NB4 (cell line): ENCODE measurements around the gene SOD3.

ENCODE experiments used
- CTCF ChIP-seq: IDR thresholded peaks from one replicate; pipeline ENCODE4 v1.5.1; 2012; ENCODE audit warnings: low read depth, low read length
- MAX ChIP-seq: IDR thresholded peaks from 2 replicates; pipeline ENCODE4 v1.6.1; 2011; ENCODE audit warnings: low read depth, low read length
- MYC ChIP-seq: IDR thresholded peaks from 2 replicates; pipeline ENCODE4 v1.6.1; 2011; ENCODE audit warnings: low read depth, low read length
- POLR2A ChIP-seq: IDR thresholded peaks from 2 replicates; pipeline ENCODE4 v1.6.1; 2011; ENCODE audit warnings: mild to moderate bottlenecking; ENCODE audit not compliant: insufficient read length; ENCODE audit errors: extremely low read depth

- TF ChIP-seq CTCF, result peak; percentile 33
- no peak for TF ChIP-seq MYC
- TF ChIP-seq POLR2A, result no peak
- TF ChIP-seq MAX, result no peak
Measured at GRCh38 chr4:24809376-24809775, 14.0 kb downstream of the SOD3 start.
